Muscle of leg (tissue), 11 donors: ENCODE measurements around the gene CCSER1. TPM values are rescaled to one million over a fixed set of nuclear protein-coding genes. Genes with fewer than 3 reads are reported as not detected.
"Not testable (repeated sequence)": the region's sequence is repeated elsewhere in the genome, so short reads cannot be mapped to it uniquely, and the experiment has no call there.

Experiments used
- DNase-seq: peaks from one replicate; pipeline ENCODE4 v3.0.0; 2013
- H3K27ac ChIP-seq: one replicate; pipeline ENCODE4 v1.5.1; 2013; ENCODE audit warnings: mild to moderate bottlenecking, low read length, control low read depth
- H3K27me3 ChIP-seq: one replicate; pipeline ENCODE4 v1.6.1; 2013; ENCODE audit warnings: low read length; ENCODE audit not compliant: control insufficient read depth, insufficient read depth
- H3K36me3 ChIP-seq: one replicate; pipeline ENCODE4 v1.6.1; 2013; ENCODE audit warnings: low read length; ENCODE audit not compliant: control insufficient read depth, insufficient read depth
- H3K4me1 ChIP-seq: one replicate; pipeline ENCODE4 v1.6.1; 2013; ENCODE audit warnings: low read length; ENCODE audit not compliant: control insufficient read depth, insufficient read depth
- H3K4me3 ChIP-seq: one replicate; pipeline ENCODE4 v1.5.1; 2013; ENCODE audit warnings: low read length, control low read depth
- H3K9me3 ChIP-seq: replicated peaks from 2 replicates; pipeline ENCODE4 v1.6.1; 2013; ENCODE audit warnings: low read depth, low read length; ENCODE audit not compliant: control insufficient read depth
- WGBS: methylation state at CpG from one replicate; pipeline ENCODE4 v1.1.5; 2013; ENCODE audit warnings: missing lambda C conversion rate; ENCODE audit not compliant: insufficient coverage; 5-methylcytosine and 5-hydroxymethylcytosine counted together
- polyA plus RNA-seq, 8 donors: library from polyadenylated mRNA; unstranded; fragments of 120-200 nt; gene quantifications; one replicate each; pipeline versions ENCODE4 v1.2.1 to v1.2.3, GENCODE V29; 2013; ENCODE audit warnings: inconsistent platforms in 1 of 8, low replicate concordance in 1 of 8; ENCODE audit not compliant: insufficient read length in 8 of 8, insufficient read depth in 1 of 8
- total RNA-seq: library from RNA; stranded (reverse); fragments of 120-200 nt; gene quantifications from one replicate; pipeline ENCODE4 v1.2.4, GENCODE V29; 2013

The CCSER1 gene
- total and polyA plus RNA-seq, 9 donors, result 0.26 to 1.2 (median 0.41) TPM

DNA sequence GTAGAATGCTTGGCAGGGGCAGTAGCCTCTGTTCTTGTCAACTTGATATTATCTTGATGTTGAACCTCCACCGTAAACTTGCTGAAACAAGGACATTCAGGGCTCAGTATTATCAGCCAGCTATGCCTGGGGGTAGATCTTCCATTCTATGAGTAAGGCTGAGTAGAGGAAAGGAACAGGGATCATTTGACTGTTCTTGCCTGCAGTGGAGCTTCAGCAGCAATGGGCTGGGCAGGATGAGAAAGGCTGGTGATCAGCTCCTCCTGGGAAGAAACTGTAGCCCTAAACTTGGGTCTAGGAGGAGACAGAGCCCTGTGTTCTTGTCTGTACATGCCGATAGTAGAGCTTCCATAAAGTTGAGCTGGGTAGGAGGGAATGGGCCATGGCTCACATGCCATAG, 127.2 kb downstream of the CCSER1 start:
- WGBS, result 74% methylated on average over 2 of the region's 2 CpGs
- DNase-seq, result no peak
- Histone ChIP-seq H3K4me3 (no peak overlapping the region), H3K27ac (no peak overlapping the region), H3K36me3 (no peaks in the 10 kb centered on the region), H3K9me3 (no peaks in the 10 kb centered on the region), H3K4me1 (no peaks in the 10 kb centered on the region), H3K27me3 (no peaks in the 10 kb centered on the region)

DNA sequence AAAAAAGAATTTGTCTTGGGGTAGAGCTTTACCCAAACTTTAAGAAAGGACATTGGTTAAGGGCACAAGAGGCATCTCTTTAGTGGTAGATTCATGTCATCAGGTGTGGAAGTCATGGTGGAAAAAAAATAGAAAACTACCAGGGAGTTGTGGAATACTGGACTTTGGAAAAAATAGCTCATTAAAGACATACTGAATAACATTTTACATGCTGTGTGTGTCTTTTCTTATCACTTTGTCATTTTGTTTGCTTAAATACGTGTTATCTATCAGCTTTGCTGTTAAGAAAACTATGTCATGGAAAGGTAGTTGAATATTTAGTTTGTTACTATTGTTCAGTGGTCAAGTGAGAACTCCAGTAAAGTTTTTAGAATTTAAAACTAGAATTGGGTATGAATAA, 147.0 kb downstream of the CCSER1 start:
- H3K27ac ChIP-seq, result no peak overlapping the region

DNA sequence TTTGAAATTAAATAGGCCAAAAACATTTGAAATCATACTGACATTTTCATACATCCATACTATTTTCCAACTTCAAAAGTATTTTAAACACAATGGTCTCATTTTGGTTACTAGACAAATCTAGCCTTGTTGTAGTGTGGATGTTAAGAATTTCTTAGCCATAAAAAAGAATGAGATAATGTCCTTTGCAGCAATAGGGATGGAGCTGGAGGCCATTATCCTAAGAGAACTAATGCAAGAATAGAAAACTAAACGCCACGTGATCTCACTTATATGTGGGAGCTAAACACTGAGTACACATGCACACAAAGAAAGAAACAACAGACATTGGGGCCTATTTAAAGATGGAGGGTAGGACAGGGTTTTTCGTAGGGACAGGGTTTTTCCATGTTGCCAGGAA, 153.8 kb downstream of the CCSER1 start:
- Histone ChIP-seq H3K27me3 (no peaks in the 10 kb centered on the region), H3K27ac (no peak overlapping the region), H3K36me3 (no peaks in the 10 kb centered on the region), H3K4me3 (no peak overlapping the region), H3K9me3 (no peaks in the 10 kb centered on the region), H3K4me1 (no peaks in the 10 kb centered on the region)
- WGBS, result no CpG with 5 or more reads among the region's 3 CpGs
- no peak for DNase-seq

More for the DNA sequence above, 147.0 kb downstream of the CCSER1 start:
- no peaks in the 10 kb centered on the region for H3K9me3 ChIP-seq
- WGBS, result no CpG with 5 or more reads among the region's 1 CpG
- no peak for DNase-seq
- no peaks in the 10 kb centered on the region for H3K4me1 ChIP-seq
- no peak overlapping the region for H3K4me3 ChIP-seq
- no peaks in the 10 kb centered on the region for H3K36me3 ChIP-seq
- H3K27me3 ChIP-seq, result no peaks in the 10 kb centered on the region

DNA sequence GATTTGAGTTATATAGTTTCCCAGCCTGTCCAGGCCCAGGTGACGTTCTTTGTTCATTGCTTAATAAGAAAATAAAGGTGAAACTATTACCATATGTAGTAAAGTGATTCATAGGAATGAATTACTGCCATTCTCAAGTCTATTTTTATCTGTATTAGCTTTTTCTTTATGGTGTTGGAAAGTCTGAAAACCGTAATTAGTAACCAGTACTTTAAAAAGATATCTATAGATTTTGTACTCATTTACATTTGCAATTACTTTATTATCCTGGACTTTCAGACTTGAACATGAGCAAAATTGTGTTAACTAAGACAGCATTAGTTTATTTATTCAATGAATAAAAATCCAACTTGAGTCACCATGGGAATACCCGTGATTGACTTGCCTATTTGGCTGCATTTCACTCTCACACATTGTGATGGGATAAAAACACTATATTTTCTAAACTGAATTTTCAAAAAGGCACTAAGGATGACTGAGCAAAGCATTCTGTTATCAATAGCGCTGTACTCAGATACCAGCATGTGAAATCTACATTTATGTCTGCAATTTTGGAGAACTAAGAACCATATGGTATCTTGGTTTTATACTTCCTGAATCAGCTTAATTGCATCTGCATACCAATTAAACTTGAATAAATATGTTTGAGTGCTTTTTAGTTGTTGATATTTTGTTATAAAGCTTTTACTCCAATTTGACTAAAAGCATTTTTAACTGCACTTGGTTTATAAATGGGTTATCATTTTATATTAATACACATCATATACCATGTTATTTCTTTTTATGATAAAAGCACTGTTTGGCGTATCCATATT, 154.6 kb downstream of the CCSER1 start:
- no peak for DNase-seq
- H3K27me3 ChIP-seq, result no peaks in the 10 kb centered on the region
- no peaks in the 10 kb centered on the region for H3K9me3 ChIP-seq
- H3K27ac ChIP-seq, result no peak overlapping the region
- H3K4me3 ChIP-seq, result no peak overlapping the region
- H3K36me3 ChIP-seq, result no peaks in the 10 kb centered on the region
- H3K4me1 ChIP-seq, result no peaks in the 10 kb centered on the region
- no CpG with 5 or more reads among the region's 5 CpGs for WGBS

DNA sequence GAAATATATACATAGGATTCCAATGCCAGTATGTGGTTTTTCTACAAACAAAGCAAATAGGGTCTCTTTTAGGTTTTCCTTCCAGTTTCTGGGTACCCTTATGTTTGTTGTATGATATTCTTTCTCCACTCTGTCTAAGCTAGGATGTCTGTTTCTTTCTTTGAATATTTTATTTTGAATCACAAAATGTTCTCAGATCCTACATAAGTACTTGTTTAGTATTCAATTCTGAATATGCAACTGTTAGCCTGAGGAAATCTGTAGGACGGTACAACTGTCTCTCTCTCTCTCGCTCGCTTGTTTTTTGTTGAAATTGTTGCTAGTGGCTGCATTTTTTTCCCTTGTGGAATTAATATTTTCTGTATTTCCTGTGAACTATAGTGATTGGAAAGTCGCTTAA, 163.2 kb downstream of the CCSER1 start:
- Histone ChIP-seq H3K27me3 (no peaks in the 10 kb centered on the region), H3K4me1 (no peaks in the 10 kb centered on the region), H3K4me3 (no peak overlapping the region), H3K9me3 (no peaks in the 10 kb centered on the region), H3K36me3 (no peaks in the 10 kb centered on the region), H3K27ac (no peak overlapping the region)
- DNase-seq, result no peak
- no CpG with 5 or more reads among the region's 4 CpGs for WGBS

DNA sequence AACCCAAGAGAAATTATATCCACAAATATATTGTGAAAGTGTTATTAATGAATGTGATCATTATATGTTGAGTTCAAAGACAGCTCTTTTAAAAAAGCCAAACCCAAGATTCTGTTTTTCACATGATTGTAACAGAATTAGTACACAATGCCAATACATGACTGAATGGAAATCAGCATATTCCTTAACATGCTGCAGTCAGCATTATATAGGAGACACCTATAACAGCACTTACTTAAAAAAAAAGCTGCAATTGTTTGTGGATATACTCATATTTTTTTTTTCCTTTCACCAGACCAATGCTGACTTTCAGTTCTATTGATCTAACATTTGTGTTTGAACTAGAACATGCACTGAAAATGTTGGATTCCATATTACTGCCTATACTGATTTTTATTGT, 165.2 kb downstream of the CCSER1 start:
- H3K27ac ChIP-seq, result no peak overlapping the region
- no peaks in the 10 kb centered on the region for H3K9me3 ChIP-seq
- no peaks in the 10 kb centered on the region for H3K4me1 ChIP-seq
- H3K27me3 ChIP-seq, result no peaks in the 10 kb centered on the region
- H3K4me3 ChIP-seq, result no peak overlapping the region
- no peaks in the 10 kb centered on the region for H3K36me3 ChIP-seq
- no peak for DNase-seq

DNA sequence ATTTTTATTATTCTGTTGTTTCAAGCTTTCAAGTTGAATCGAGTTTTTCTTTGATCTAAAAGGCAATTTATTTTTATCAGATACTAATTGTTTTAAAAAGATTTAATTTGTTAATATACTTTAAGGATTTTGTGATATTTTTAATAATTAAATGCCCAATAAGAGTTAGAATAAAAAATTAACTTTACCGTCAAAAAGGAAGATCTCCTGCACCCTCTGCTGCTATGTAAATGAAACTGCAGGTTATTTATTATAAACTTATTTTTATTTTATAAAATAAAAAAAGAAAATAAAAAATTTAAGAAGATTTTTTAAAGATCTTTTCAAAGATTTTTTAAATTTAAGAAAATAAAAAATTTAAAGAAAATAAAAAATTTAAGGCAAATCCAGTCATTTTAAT, 166.1 kb downstream of the CCSER1 start:
- Histone ChIP-seq H3K27ac (no peak overlapping the region), H3K9me3 (no peaks in the 10 kb centered on the region), H3K27me3 (no peaks in the 10 kb centered on the region), H3K36me3 (no peaks in the 10 kb centered on the region), H3K4me3 (no peak overlapping the region), H3K4me1 (no peaks in the 10 kb centered on the region)
- no CpG with 5 or more reads among the region's 2 CpGs for WGBS
- no peak for DNase-seq

DNA sequence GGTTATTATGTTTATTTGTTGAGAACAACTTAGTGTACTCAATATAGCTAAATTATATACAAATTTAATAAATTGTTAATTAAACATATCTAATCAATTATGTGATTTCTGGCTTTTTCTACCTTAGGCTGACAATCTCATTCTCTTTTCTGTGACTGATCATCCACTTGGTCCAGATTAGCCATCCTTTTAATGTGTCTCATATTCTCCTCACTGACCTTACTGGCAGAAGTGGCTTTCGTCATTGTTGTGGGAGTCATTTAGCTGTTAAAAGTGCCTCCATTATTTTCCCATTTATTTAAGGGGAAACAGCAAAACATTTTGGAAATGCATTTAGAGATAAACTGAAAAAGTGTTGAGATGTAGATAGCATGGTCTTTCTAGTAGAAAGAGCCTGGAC, 172.2 kb downstream of the CCSER1 start:
- no peaks in the 10 kb centered on the region for H3K4me1 ChIP-seq
- no peaks in the 10 kb centered on the region for H3K36me3 ChIP-seq
- no peaks in the 10 kb centered on the region for H3K27me3 ChIP-seq
- H3K27ac ChIP-seq, result no peak overlapping the region
- H3K4me3 ChIP-seq, result no peak overlapping the region
- WGBS, result no CpG with 5 or more reads among the region's 1 CpG
- H3K9me3 ChIP-seq, result no peaks in the 10 kb centered on the region
- no peak for DNase-seq

DNA sequence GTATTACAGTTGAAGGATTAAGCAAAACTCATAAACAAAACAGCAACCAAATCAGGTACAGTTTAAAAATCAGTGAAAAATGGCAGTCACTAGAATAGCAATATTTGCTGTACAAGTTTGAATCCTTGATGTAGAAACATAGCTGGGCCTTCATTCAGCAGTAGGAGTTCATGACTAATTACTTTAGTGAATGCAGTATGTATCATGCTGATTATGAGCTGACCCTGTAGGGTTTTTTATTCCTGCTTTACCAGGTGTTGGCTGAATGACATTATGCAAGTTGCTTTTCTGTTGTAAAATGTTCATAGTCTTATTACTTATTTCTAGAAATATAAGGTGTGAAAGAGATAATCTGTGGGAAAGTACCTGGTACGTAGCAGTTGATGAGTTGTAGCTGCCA, 179.6 kb downstream of the CCSER1 start:
- Histone ChIP-seq H3K27ac (no peak overlapping the region), H3K36me3 (no peaks in the 10 kb centered on the region), H3K9me3 (no peaks in the 10 kb centered on the region), H3K27me3 (no peaks in the 10 kb centered on the region), H3K4me1 (no peaks in the 10 kb centered on the region), H3K4me3 (no peak overlapping the region)
- WGBS, result no CpG with 5 or more reads among the region's 1 CpG
- no peak for DNase-seq

DNA sequence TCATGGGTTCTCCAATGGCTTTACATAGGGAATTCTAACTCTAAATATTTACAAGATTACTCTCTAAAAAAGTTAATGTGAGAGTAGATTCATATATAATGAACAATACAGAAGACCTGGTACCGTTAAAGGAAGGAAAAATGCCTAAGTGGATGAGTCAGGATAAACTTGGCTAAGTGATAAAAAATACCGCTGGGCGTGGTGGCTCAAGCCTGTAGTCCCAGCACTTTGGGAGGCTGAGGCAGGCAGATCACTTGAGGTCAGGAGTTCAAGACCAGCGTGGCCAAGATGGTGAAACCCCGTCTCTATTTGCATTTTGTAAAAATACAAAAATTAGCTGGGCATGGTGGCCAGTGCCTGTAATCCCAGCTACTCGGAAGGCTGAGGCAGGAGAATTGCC, 189.9 kb downstream of the CCSER1 start:
- not testable (repeated sequence) for H3K27me3 ChIP-seq, H3K27ac ChIP-seq, DNase-seq, H3K4me1 ChIP-seq, H3K4me3 ChIP-seq, H3K9me3 ChIP-seq, H3K36me3 ChIP-seq
- 87% methylated on average over 4 of the region's 6 CpGs for WGBS

DNA sequence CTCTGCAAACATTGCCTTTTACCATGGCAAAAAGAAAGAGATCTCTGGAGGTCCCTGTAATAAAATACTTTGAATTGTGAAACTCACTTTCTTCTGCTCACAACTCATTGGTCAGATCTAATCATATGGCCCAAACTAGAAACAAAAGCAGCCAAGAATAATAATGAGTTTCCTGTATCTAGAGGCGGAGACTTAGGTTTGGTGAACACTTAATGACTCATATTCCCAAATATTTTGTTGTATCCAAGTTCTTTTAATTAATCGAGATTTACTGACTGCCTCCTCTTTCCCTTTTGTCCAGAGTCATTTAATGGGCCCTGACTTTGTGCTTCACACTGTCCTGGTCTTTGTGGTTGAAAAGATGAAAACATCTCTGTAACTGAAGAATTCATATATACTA, 190.6 kb downstream of the CCSER1 start:
- no peaks in the 10 kb centered on the region for H3K27me3 ChIP-seq
- no peak overlapping the region for H3K4me3 ChIP-seq
- no peaks in the 10 kb centered on the region for H3K4me1 ChIP-seq
- no peak for DNase-seq
- H3K27ac ChIP-seq, result no peak overlapping the region
- H3K36me3 ChIP-seq, result no peaks in the 10 kb centered on the region
- no CpG with 5 or more reads among the region's 2 CpGs for WGBS
- H3K9me3 ChIP-seq, result no peaks in the 10 kb centered on the region
